ENCODE measurements around the gene CD6. TPM values are rescaled to one million over a fixed set of nuclear protein-coding genes. Genes with fewer than 3 reads are reported as not detected.

Gene CD6
- polyA plus RNA-seq, 3 donors from 2014 or later: 17.3 to 47.3 (median 19.1) TPM

- no peak overlapping the region for H3K27ac Mint-ChIP-seq
- no peak for DNase-seq
- H3K36me3 Mint-ChIP-seq: peaks cover 10 to 25% (median 19%) of the 10 kb centered on the region in 3 donors
Measured at GRCh38 chr11:61018059-61018458, 46.6 kb downstream of the CD6 start.

DNA sequence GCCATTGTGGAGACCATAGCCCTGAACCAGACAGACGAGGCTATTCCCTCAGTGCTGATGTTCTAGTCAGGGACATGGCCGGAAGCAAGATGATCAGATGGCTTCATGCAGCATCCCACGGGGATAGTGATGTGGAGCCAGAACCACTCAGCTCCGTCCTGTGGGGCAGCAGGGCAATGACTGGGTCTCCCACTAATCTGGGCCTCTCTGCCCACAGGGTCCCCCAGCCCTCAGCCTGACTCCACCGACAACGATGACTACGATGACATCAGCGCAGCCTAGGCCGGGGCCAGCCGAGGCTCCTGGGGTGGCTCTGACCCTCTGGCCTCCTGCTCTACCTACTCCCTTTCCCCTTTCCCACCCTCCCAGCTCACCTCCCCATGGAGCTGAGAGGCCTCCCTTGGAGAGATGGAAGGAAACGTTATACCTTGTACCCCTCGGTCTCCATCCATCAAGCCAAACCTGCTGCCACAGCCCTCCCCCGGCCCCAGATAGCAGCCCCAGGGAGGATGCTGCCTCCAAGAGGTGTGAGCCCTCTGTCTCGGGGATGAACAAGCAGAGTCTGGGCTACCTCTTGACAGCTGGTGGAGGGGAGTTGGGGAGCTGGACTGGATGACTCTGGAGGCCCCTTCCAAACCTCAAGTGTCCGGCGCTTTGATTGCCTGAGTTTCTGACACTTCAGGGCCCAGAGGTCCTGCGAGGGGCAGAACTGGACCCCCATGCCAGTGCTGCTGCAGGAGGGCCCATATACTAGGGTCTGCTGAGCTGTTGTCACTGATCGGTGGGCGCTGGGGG lies 47.8 kb downstream of the CD6 start:
- Mint-ChIP-seq H3K36me3 (peaks cover 9 to 18% (median 18%) of the 10 kb centered on the region in 3 donors), H3K9me3 (no peaks in the 10 kb centered on the region), H3K27ac (no peak overlapping the region), H3K4me3 (no peak overlapping the region), H3K4me1 (peaks cover 30 to 32% of the 10 kb centered on the region in 2 donors), H3K27me3 (ENCODE audit: low read depth in 3 of 3) (peaks cover 0 to 2% (median 2%) of the 10 kb centered on the region in 3 donors)
- no peak for DNase-seq

More at GRCh38 chr11:61018059-61018458, 46.6 kb downstream of the CD6 start:
- Mint-ChIP-seq H3K4me1 (peaks cover 27 to 28% of the 10 kb centered on the region in 2 donors), H3K27me3 (ENCODE audit: low read depth in 3 of 3) (peaks cover 0 to 2% (median 2%) of the 10 kb centered on the region in 3 donors), H3K4me3 (no peak overlapping the region), H3K9me3 (no peaks in the 10 kb centered on the region)

DNA sequence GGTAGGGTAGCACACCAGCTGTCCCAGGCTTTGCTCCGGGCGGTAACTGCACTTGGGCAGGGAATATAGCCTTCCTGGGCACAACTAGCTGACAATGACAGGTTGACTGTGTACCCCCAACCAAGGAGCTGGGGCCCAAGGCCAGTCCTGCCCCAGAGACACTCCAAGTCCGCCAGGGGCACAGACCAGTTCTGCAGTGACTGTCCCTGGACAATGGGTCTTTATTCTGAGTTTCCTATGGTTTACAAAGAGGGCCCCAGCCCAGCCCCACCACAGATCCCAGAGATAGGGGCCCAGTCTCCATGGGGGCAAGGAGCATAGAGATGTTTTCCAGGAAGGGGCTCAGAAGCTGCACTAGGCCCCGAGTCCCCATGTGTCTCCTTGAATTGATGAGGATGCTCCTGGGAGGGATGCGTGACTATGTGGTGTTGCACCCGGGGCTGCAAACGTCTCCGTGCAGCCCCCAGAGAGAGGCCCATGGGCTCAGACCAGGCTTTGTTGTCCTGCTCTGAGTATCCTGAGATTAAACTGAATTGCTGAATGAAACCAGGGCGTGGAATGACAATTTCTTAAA lies 48.4 kb downstream of the CD6 start:
- Mint-ChIP-seq H3K27me3 (ENCODE audit: low read depth in 3 of 3) (peaks cover 2% of the 10 kb centered on the region in 3 donors), H3K27ac (peak overlapping the region in 1 of 6 donors; percentile 26), H3K4me1 (peaks cover 32% of the 10 kb centered on the region in 2 donors), H3K9me3 (no peaks in the 10 kb centered on the region), H3K36me3 (peaks cover 9 to 18% (median 17%) of the 10 kb centered on the region in 3 donors), H3K4me3 (peak overlapping the region in 2 of 5 donors; percentile 26 to 38)
- DNase-seq: no peak

DNA sequence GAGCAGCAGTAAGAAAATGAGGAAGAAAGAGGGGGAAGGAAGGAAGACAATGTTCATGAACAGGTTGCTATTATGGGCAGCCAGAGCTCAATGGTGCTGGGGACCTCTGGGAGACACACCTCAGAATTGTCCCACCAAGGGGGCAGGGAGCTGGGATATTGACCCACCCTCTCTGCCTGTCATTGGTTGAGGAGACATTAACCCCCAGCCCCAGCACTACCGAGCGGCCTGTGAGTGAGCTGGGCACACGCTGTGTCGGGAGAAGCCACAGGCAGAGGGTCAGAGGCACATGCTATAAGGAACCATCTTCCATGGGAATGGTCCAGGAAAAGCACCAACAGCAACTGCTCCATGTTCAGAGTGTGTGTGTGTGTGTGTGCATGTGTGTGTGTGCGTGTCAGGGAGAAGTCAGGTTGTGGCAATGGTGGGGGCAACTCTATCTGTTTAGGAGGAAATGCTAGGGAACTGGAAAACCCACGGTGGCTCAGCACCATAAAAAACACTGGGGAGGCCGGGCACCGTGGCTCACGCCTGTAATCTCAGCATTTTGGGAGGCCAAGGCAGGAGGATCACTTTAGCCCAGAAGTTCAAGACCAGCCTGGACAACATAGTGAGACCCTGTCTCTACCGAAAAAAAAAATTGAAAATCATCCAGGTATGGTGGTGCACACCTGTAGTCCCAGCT lies 49.2 kb downstream of the CD6 start:
- peaks cover 32 to 36% of the 10 kb centered on the region in 2 donors for H3K4me1 Mint-ChIP-seq

GRCh38 chr11:61021661-61022212 lies 50.3 kb downstream of the CD6 start:
- peak; percentile 46 to 55 (median 48) for DNase-seq
- H3K27ac Mint-ChIP-seq: peak overlapping the region; percentile 54 to 80 (median 71)
- peaks cover 2 to 7% (median 3%) of the 10 kb centered on the region in 3 donors for H3K27me3 Mint-ChIP-seq (ENCODE audit: low read depth in 3 of 3)
- H3K36me3 Mint-ChIP-seq: peaks cover 9 to 17% (median 11%) of the 10 kb centered on the region in 3 donors
- peaks cover 32 to 36% of the 10 kb centered on the region in 2 donors for H3K4me1 Mint-ChIP-seq
- H3K9me3 Mint-ChIP-seq: no peaks in the 10 kb centered on the region
- H3K4me3 Mint-ChIP-seq: peak overlapping the region in 3 of 5 donors; percentile 10 to 46 (median 36)

More for the DNA sequence above, 49.2 kb downstream of the CD6 start:
- Mint-ChIP-seq H3K36me3 (peaks cover 9 to 17% (median 16%) of the 10 kb centered on the region in 3 donors), H3K4me3 (peak overlapping the region; percentile 24 to 47 (median 38)), H3K27me3 (ENCODE audit: low read depth in 3 of 3) (peaks cover 2 to 7% (median 3%) of the 10 kb centered on the region in 3 donors), H3K27ac (peak overlapping the region in 4 of 6 donors; percentile 26 to 76 (median 62)), H3K9me3 (no peaks in the 10 kb centered on the region)
- no peak for DNase-seq

DNA sequence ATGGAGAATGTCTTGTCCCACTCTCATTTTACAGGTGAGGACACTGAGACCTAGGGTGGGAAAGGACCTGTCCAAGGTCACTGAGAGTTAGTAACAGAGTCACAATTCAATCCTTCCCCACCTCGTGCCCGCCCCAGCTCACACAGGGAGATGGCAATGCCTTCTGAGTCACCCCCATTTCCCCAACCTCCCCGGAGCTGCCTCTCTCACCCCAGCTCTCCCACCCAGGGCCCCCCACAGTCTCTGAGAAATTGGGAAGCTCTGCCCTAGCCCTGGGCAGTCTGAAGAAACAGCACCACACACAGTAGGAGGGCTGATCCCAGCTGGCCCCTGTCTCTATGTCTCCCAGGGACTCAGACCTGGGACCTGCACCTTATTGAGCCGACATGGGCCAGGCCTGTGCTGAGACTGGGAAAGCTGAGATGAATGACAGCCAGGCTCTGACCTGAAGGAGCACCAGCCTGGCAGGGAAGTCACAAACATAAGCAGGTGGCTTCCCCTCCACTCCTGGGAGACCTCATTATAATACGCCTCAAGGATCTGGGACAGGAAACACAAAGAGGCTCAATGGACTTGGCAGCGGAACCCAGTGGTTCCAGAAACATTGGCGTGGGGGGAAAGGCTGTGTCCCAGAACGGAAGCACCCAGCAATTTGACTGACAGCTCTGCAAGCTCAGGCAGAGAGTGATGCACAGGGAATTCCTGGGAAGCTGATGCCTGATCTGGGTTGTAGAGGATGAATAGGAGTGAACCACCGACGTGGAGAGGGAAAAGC lies 51.0 kb downstream of the CD6 start:
- H3K9me3 Mint-ChIP-seq: peaks cover 0 to 2% (median 0%) of the 10 kb centered on the region in 6 donors
- DNase-seq: no peak
- no peak overlapping the region for H3K4me3 Mint-ChIP-seq
- H3K4me1 Mint-ChIP-seq: peaks cover 38 to 41% of the 10 kb centered on the region in 2 donors
- peak overlapping the region in 3 of 6 donors; percentile 13 to 80 (median 76) for H3K27ac Mint-ChIP-seq
- peaks cover 9 to 17% (median 11%) of the 10 kb centered on the region in 3 donors for H3K36me3 Mint-ChIP-seq
- peaks cover 0 to 11% (median 5%) of the 10 kb centered on the region in 3 donors for H3K27me3 Mint-ChIP-seq (ENCODE audit: low read depth in 3 of 3)

GRCh38 chr11:61023086-61023965 lies 51.8 kb downstream of the CD6 start:
- peaks cover 0 to 12% (median 5%) of the 10 kb centered on the region in 3 donors for H3K27me3 Mint-ChIP-seq (ENCODE audit: low read depth in 3 of 3)
- H3K4me1 Mint-ChIP-seq: peaks cover 46 to 49% of the 10 kb centered on the region in 2 donors
- peaks cover 5 to 16% (median 8%) of the 10 kb centered on the region in 3 donors for H3K36me3 Mint-ChIP-seq
- peak overlapping the region in 2 of 6 donors; percentile 13 to 36 for H3K27ac Mint-ChIP-seq
- peak overlapping the region in 1 of 5 donors; percentile 38 for H3K4me3 Mint-ChIP-seq
- no peak for DNase-seq
- H3K9me3 Mint-ChIP-seq: peaks cover 0 to 2% (median 0%) of the 10 kb centered on the region in 6 donors

- Mint-ChIP-seq H3K36me3 (peaks cover 0 to 11% (median 3%) of the 10 kb centered on the region in 3 donors), H3K27me3 (ENCODE audit: low read depth in 3 of 3) (peaks cover 0 to 12% (median 5%) of the 10 kb centered on the region in 3 donors), H3K9me3 (peaks cover 0 to 2% (median 0%) of the 10 kb centered on the region in 6 donors), H3K4me1 (peaks cover 47 to 52% of the 10 kb centered on the region in 2 donors), H3K27ac (no peak overlapping the region), H3K4me3 (no peak overlapping the region)
- no peak for DNase-seq
Measured at GRCh38 chr11:61023966-61024295, 52.5 kb downstream of the CD6 start.

- DNase-seq: no peak
- peaks cover 46 to 49% of the 10 kb centered on the region in 2 donors for H3K4me1 Mint-ChIP-seq
Measured at GRCh38 chr11:61024938-61025820, 53.7 kb downstream of the CD6 start.

DNA sequence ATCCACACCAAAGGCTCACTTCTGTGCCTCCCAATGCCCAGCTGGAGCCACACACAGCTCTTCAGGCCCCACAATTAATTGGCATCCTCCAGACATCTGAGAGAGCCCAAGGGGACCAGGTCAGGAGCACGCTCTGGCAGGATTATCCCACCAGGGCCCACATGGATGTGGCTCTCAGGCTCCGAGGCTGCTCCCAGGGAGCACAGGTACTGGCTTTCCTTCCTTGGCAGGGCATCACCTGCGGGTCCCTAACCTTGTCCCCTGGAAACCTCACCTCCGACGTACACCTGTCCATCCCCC lies 54.3 kb downstream of the CD6 start:
- H3K9me3 Mint-ChIP-seq: peaks cover 0 to 2% (median 0%) of the 10 kb centered on the region in 6 donors
- H3K4me1 Mint-ChIP-seq: peaks cover 40 to 43% of the 10 kb centered on the region in 2 donors
- no peak overlapping the region for H3K27ac Mint-ChIP-seq
- peaks cover 0 to 3% (median 0%) of the 10 kb centered on the region in 3 donors for H3K36me3 Mint-ChIP-seq
- H3K4me3 Mint-ChIP-seq: no peak overlapping the region
- no peak for DNase-seq
- peaks cover 0 to 12% (median 5%) of the 10 kb centered on the region in 3 donors for H3K27me3 Mint-ChIP-seq (ENCODE audit: low read depth in 3 of 3)

More at GRCh38 chr11:61024938-61025820, 53.7 kb downstream of the CD6 start:
- H3K9me3 Mint-ChIP-seq: peaks cover 0 to 2% (median 0%) of the 10 kb centered on the region in 6 donors
- peak overlapping the region in 1 of 6 donors; percentile 2 for H3K27ac Mint-ChIP-seq
- H3K36me3 Mint-ChIP-seq: peaks cover 0 to 8% (median 2%) of the 10 kb centered on the region in 3 donors
- H3K27me3 Mint-ChIP-seq (ENCODE audit: low read depth in 3 of 3): peaks cover 0 to 12% (median 5%) of the 10 kb centered on the region in 3 donors
- no peak overlapping the region for H3K4me3 Mint-ChIP-seq

All from immature natural killer cell (primary cell).